ENCODE data around the gene JAK1.

GRCh38 chr1:64946916-64947315, 19.4 kb downstream of the JAK1 start:
- no peak for TF ChIP-seq CTCF (IDR thresholded peaks at IDR 0.05 in 8 of 11, conservative IDR thresholded peaks at IDR 0.05 in 3 of 11)
- TF ChIP-seq POLR2A (IDR thresholded peaks at IDR 0.05), result no peak

Measured in spleen (tissue), 7 donors.